Progenitor cell of endocrine pancreas (in vitro differentiated cells): ENCODE data around the gene ZNF598. TPM values are rescaled to one million over a fixed set of nuclear protein-coding genes. Genes with fewer than 3 reads are reported as not detected.

Source experiments
- DNase-seq: peaks from one replicate; pipeline ENCODE4 v3.0.0; 2021; ENCODE audit warnings: low spot score; ENCODE audit not compliant: unreplicated experiment
- H3K27ac Mint-ChIP-seq: 2 replicates; pipeline ENCODE4 v1.8.0; 2021; ENCODE audit warnings: mild to moderate bottlenecking, moderate library complexity, mixed read lengths
- H3K27me3 Mint-ChIP-seq: 2 replicates; pipeline ENCODE4 v1.8.0; 2021; ENCODE audit warnings: mixed read lengths
- H3K36me3 Mint-ChIP-seq: 2 replicates; pipeline ENCODE4 v1.8.0; 2022; ENCODE audit warnings: mixed read lengths; ENCODE audit not compliant: insufficient read depth
- H3K4me1 Mint-ChIP-seq: 2 replicates; pipeline ENCODE4 v1.8.0; 2021; ENCODE audit warnings: low read depth, mixed read lengths
- H3K4me3 Mint-ChIP-seq: 2 replicates; pipeline ENCODE4 v1.8.0; 2021; ENCODE audit warnings: low read depth, mild to moderate bottlenecking, moderate library complexity, mixed read lengths
- H3K9me3 Mint-ChIP-seq: 2 replicates; pipeline ENCODE4 v1.8.0; 2021; ENCODE audit warnings: low read depth, mixed read lengths
- CTCF ChIP-seq: fragments of 200-600 bp; sonication (generic); IDR thresholded peaks from one replicate; pipeline ENCODE4 v1.5.0; 2021; ENCODE audit warnings: antibody characterized with exemption, mild to moderate bottlenecking; ENCODE audit not compliant: unreplicated experiment
- total RNA-seq: library from RNA; stranded (reverse); gene quantifications from 2 replicates; pipeline ENCODE4 v1.2.1, GENCODE V29; 2021

ZNF598 gene
- total RNA-seq, 1 donor from 2014 or later: 41.5 TPM

DNA sequence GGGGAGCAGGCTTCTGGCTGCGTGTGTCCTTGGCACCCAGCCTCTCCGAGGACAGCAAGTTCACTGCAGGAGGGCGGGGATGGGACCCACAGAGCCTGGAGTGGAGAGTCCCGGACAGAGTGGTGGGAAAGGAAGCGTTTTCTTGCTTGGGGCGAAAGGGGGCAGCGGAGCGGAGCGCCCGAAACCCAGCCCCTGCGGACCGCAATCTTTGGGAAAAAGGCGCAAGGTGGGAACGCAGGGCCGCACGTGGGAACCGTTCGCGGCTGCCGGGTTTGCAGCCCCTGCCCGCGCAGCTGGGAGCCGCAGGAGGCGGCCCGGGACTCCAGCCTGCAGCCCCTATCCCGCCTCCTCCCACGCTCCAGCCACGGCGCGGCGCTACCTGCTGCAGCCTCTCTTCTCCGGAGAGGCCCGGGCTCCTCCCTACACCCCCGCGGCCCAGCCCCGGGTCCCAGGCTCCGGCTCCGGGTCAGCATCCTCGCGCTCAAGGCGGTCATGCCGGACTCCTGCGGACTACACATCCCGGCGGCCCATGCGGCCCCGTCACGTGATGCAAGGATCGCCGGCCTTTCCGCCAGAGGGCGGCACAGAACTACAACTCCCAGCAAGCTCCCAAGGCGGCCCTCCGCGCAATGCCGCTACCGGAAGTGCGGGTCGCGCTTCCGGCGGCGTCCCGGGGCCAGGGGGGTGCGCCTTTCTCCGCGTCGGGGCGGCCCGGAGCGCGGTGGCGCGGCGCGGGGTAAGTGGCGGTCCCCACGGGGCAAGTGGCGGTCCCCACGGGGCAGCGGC, 37.9 kb upstream of the ZNF598 start, which contains the start of the genes NTHL1 and TSC2:
TSS of gene NTHL1 (minus strand) at position 505 of the 786 bp plus-strand sequence. CDS start at position 494, 11 bp downstream.
TSS of gene TSC2 (plus strand) at position 656 of the 786 bp plus-strand sequence. CDS start 631 bp downstream, outside the sequence.
- Mint-ChIP-seq H3K27ac (peak within 1 kb of the TSS; percentile 74), H3K4me1 (peaks cover 11% of the 10 kb centered on the region), H3K27me3 (no peaks in the 10 kb centered on the region), H3K9me3 (no peaks in the 10 kb centered on the region), H3K36me3 (peaks cover 1% of the 10 kb centered on the region), H3K4me3 (peak within 1 kb of the TSS; percentile 88)
- peak; percentile 96 for DNase-seq
- TF ChIP-seq CTCF: peak; percentile 24

DNA sequence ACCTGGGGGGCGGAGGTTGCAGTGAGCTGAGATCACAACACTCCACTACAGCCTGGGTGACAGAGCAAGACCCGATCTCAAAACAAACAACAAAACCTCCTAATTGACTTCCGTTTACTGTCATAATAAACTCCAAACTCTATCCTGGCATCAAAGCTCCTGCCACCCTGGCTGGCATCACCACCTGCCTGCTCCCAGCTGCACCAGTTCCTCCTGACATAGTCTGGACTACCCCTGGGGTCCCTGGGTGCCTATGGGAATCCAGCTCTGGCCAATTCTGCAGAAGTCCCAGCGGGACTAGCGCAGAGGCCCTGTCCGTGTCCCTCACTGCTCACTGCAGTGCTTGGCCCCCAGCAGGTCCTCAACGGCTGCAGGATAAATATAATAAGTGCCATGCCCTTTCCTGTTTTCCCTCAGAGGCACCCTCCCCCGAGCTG, 37.3 kb upstream of the ZNF598 start:
- H3K27ac Mint-ChIP-seq: no peak overlapping the region
- no peaks in the 10 kb centered on the region for H3K27me3 Mint-ChIP-seq
- no peaks in the 10 kb centered on the region for H3K9me3 Mint-ChIP-seq
- no peak for TF ChIP-seq CTCF
- peaks cover 11% of the 10 kb centered on the region for H3K4me1 Mint-ChIP-seq
- peak overlapping the region; percentile 88 for H3K4me3 Mint-ChIP-seq
- H3K36me3 Mint-ChIP-seq: peaks cover 1% of the 10 kb centered on the region
- no peak for DNase-seq

DNA sequence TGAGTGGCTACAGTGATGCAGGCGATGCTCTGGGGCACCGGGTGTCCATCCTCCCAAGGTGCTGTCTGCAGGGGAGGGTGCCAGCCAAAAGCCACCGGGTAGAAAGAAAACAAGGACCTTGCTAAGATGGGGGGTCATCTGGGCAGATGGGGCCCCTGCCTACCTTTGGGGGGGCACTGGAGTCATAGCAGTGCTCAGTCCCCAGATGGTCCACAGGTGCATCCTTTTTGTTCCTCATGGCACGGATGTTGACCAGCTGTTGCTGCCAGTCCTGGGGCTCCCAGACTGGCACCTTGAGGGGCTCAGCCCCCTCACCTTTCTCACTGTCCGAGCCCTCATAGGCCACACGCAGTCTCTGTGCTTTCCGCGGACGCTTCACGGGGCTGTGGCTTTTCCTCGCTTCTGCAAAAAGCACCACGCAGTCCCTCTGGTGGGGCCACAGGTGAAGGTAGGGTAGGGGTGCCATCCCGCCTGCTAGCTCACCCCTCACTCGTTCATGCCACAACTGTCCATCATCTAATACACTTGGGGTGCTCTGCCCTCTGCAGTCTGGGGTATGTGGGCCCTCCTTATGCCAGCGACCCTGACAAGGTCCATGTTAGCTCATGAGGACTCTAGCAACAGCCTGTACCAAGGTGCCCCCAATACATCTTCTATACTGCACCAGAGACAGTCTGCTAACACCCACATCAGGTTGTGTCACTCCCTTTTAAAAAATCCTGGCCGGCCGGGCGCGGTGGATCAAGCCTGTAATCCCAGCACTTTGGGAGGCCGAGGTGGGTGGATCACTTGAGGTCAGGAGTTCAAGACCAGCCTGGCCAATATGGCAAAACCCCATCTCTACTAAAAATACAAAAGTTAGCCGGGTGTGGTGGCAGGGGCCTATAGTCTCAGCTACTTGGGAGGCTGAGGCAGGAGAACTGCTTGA, 36.6 kb upstream of the ZNF598 start:
- no peak for DNase-seq
- Mint-ChIP-seq H3K9me3 (no peaks in the 10 kb centered on the region), H3K27me3 (no peaks in the 10 kb centered on the region), H3K27ac (no peak overlapping the region), H3K4me3 (peak overlapping the region; percentile 88), H3K4me1 (peaks cover 11% of the 10 kb centered on the region), H3K36me3 (peaks cover 1% of the 10 kb centered on the region)
- TF ChIP-seq CTCF: no peak

DNA sequence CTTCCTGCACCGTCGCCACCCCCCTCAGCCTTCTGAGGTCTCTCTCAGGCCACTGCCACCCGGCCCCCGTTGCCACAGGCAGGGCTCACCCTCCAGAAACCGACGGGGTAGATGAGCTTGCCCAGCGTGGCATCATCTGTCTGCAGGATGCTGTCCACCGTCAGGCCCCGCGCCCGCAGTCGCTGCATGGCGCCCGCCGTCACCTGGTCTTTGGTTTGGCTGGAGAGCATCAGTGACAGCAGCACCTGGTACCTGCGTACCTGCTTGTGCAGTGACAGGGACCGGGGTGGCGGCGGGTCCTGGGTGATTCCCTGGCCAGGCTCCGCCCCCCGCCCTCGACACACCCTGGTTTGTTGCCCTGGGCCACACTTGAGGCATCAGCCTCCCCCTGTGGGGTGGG, 34.9 kb upstream of the ZNF598 start:
- TF ChIP-seq CTCF: no peak
- no peaks in the 10 kb centered on the region for H3K27me3 Mint-ChIP-seq
- H3K4me1 Mint-ChIP-seq: peaks cover 13% of the 10 kb centered on the region
- DNase-seq: no peak
- peaks cover 1% of the 10 kb centered on the region for H3K36me3 Mint-ChIP-seq
- H3K9me3 Mint-ChIP-seq: no peaks in the 10 kb centered on the region
- H3K27ac Mint-ChIP-seq: no peak overlapping the region
- no peak overlapping the region for H3K4me3 Mint-ChIP-seq
